ENCODE results near the gene PCSK7. TPM values are rescaled to one million over a fixed set of nuclear protein-coding genes. Genes with fewer than 3 reads are reported as not detected.

PCSK7 gene
- total RNA-seq, 1 experiment from 2014 or later = 43.6 TPM

DNA sequence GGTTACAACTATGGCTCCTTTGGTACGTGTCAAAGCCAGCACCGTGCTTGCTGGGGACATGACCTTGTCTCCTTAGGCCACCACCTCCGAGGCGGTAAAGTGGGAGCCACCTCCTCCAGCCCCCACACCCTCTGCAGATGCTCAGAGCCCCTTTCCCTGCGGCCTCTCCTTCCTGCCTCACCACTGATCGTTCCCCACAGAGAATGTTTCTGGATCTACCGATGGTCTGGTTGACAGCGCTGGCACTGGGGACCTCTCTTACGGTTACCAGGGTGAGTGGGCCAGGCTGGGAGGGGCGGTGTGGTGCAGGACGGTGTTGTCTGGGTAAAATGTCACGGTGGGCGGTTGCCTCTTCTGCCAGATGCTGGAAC lies 44.5 kb downstream of the PCSK7 start:
- no TSS peak for BruUV-seq (replicated peaks)
- DNase-seq (no peak), ATAC-seq (no peak)
- Histone ChIP-seq H3K9me2 (replicated peaks; ENCODE audit: low read length) (no peaks in the 10 kb centered on the region), H4K20me1 (ENCODE audit: low read length) (no peaks in the 10 kb centered on the region), H3K9ac (ENCODE audit: low read length) (no peak overlapping the region), H3K4me1 (ENCODE audit: insufficient read depth, low read length) (peaks cover 25% of the 10 kb centered on the region), H2AFZ (ENCODE audit: low read length) (no peak overlapping the region), H3F3A (ENCODE audit: low read length, unreplicated experiment) (no peaks in the 10 kb centered on the region), H3K27me3 (ENCODE audit: low read length) (no peaks in the 10 kb centered on the region), H3K4me2 (ENCODE audit: low read length) (no peak overlapping the region), H3K27ac (ENCODE audit: low read length) (no peak overlapping the region), H3K79me2 (ENCODE audit: low read length) (no peaks in the 10 kb centered on the region), H3K4me3 (ENCODE audit: low read length) (no peak overlapping the region), H3K9me3 (ENCODE audit: low read length) (no peaks in the 10 kb centered on the region), H3K36me3 (ENCODE audit: low read depth, low read length) (no peaks in the 10 kb centered on the region)
- intact Hi-C loops (cut with micrococcal nuclease) = no loop called here
- ChIA-PET POLR2A (ENCODE audit: unreplicated experiment) (no interaction called here), CTCF (no interaction called here)
- TF ChIP-seq, protein P1, sequence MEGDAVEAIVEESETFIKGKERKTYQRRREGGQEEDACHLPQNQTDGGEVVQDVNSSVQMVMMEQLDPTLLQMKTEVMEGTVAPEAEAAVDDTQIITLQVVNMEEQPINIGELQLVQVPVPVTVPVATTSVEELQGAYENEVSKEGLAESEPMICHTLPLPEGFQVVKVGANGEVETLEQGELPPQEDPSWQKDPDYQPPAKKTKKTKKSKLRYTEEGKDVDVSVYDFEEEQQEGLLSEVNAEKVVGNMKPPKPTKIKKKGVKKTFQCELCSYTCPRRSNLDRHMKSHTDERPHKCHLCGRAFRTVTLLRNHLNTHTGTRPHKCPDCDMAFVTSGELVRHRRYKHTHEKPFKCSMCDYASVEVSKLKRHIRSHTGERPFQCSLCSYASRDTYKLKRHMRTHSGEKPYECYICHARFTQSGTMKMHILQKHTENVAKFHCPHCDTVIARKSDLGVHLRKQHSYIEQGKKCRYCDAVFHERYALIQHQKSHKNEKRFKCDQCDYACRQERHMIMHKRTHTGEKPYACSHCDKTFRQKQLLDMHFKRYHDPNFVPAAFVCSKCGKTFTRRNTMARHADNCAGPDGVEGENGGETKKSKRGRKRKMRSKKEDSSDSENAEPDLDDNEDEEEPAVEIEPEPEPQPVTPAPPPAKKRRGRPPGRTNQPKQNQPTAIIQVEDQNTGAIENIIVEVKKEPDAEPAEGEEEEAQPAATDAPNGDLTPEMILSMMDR (conservative IDR thresholded peaks at IDR 0.05; ENCODE audit: low read depth, low read length) = no peak
- no peak for TF ChIP-seq EZH2phosphoT487 (IDR thresholded peaks at IDR 0.05; ENCODE audit: borderline replicate concordance, low read length)
- no peak for TF ChIP-seq EZH2 (IDR thresholded peaks at IDR 0.05; ENCODE audit: low read length, unreplicated experiment)

DNA sequence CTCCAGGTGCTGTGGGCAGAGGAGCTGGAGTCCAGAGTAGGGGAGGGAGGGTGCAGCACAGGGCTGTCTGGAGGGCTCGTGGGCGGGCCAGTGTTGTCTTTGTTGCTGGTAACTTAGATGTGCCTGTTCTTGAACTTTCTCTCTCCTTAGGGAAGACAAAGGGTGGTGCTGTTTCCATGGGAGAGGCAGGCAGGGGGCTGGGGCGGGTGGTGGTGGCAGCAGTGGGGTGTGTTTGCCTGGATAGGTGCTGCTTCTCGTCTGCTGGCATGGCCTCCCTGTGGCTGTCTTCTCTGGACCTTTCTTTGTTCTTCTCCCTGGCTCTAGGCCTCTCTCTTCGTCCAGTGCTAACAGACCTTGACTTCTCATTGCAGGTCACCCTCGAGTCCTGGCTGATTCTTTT lies 44.9 kb downstream of the PCSK7 start:
- Histone ChIP-seq H2AFZ (ENCODE audit: low read length) (no peak overlapping the region), H3K9me2 (replicated peaks; ENCODE audit: low read length) (no peaks in the 10 kb centered on the region), H3K9me3 (ENCODE audit: low read length) (no peaks in the 10 kb centered on the region), H3K9ac (ENCODE audit: low read length) (no peak overlapping the region), H3K79me2 (ENCODE audit: low read length) (no peaks in the 10 kb centered on the region), H3K27ac (ENCODE audit: low read length) (no peak overlapping the region), H3K4me2 (ENCODE audit: low read length) (no peak overlapping the region), H3K4me3 (ENCODE audit: low read length) (no peak overlapping the region), H4K20me1 (ENCODE audit: low read length) (no peaks in the 10 kb centered on the region), H3K4me1 (ENCODE audit: insufficient read depth, low read length) (peaks cover 25% of the 10 kb centered on the region), H3K27me3 (ENCODE audit: low read length) (no peaks in the 10 kb centered on the region), H3F3A (ENCODE audit: low read length, unreplicated experiment) (no peaks in the 10 kb centered on the region), H3K36me3 (ENCODE audit: low read depth, low read length) (no peaks in the 10 kb centered on the region)
- no TSS peak for BruUV-seq (replicated peaks)
- DNase-seq (no peak), ATAC-seq (no peak)
- TF ChIP-seq EZH2 (IDR thresholded peaks at IDR 0.05; ENCODE audit: low read length, unreplicated experiment) = no peak
- TF ChIP-seq, protein P1 (conservative IDR thresholded peaks at IDR 0.05; ENCODE audit: low read depth, low read length) = no peak
- TF ChIP-seq EZH2phosphoT487 (IDR thresholded peaks at IDR 0.05; ENCODE audit: borderline replicate concordance, low read length) = no peak
- intact Hi-C loops (cut with micrococcal nuclease) = no loop called here
- ChIA-PET CTCF (no interaction called here), POLR2A (ENCODE audit: unreplicated experiment) (no interaction called here)

DNA sequence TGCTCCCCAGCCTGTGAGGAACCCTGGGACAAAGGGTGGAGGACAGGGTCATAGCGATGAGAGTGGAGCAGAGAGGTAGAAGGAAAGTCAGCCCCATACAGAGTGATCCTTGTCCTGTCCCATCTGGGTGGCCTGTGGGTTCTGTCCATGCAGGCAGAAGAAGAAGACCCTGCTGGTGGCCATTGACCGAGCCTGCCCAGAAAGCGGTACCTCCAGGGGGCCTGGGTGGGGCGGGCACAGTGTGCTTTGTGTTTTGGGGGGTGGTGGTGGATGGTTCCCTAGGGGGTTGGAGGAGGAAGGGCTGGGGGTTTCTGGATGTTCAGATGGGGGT lies 45.5 kb downstream of the PCSK7 start:
- no peaks in the 10 kb centered on the region for H4K20me1 ChIP-seq (ENCODE audit: low read length)
- no peaks in the 10 kb centered on the region for H3K9me3 ChIP-seq (ENCODE audit: low read length)
- H3F3A ChIP-seq (ENCODE audit: low read length, unreplicated experiment) = no peaks in the 10 kb centered on the region
- no peaks in the 10 kb centered on the region for H3K79me2 ChIP-seq (ENCODE audit: low read length)
- H3K4me3 ChIP-seq (ENCODE audit: low read length) = no peak overlapping the region
- DNase-seq (no peak), ATAC-seq (no peak)
- no peaks in the 10 kb centered on the region for H3K9me2 ChIP-seq (replicated peaks; ENCODE audit: low read length)
- no peak overlapping the region for H3K9ac ChIP-seq (ENCODE audit: low read length)
- no TSS peak for BruUV-seq (replicated peaks)
- H3K27ac ChIP-seq (ENCODE audit: low read length) = no peak overlapping the region
- TF ChIP-seq EZH2phosphoT487 (IDR thresholded peaks at IDR 0.05; ENCODE audit: borderline replicate concordance, low read length) = no peak
- TF ChIP-seq, protein P1 (conservative IDR thresholded peaks at IDR 0.05; ENCODE audit: low read depth, low read length) = no peak
- intact Hi-C loops (cut with micrococcal nuclease) = no loop called here
- ChIA-PET CTCF (no interaction called here), POLR2A (ENCODE audit: unreplicated experiment) (no interaction called here)
- H2AFZ ChIP-seq (ENCODE audit: low read length) = no peak overlapping the region
- H3K4me2 ChIP-seq (ENCODE audit: low read length) = no peak overlapping the region
- peaks cover 25% of the 10 kb centered on the region for H3K4me1 ChIP-seq (ENCODE audit: insufficient read depth, low read length)
- no peaks in the 10 kb centered on the region for H3K36me3 ChIP-seq (ENCODE audit: low read depth, low read length)
- no peaks in the 10 kb centered on the region for H3K27me3 ChIP-seq (ENCODE audit: low read length)
